GM10266 (cell line): Measurements from ENCODE around the gene MMP28.

Experiments
- DNase-seq: peaks from one replicate; pipeline ENCODE4 v3.0.0; 2012; ENCODE audit errors: extremely low spot score
- CTCF ChIP-seq: IDR thresholded peaks from 2 replicates; pipeline ENCODE4 v1.5.1; 2012; ENCODE audit warnings: mild to moderate bottlenecking, low read depth; ENCODE audit not compliant: control insufficient read depth, insufficient read depth; ENCODE audit errors: missing control alignments

The MMP28 gene

GRCh38 chr17:35821308-35821707, 25.9 kb upstream of the MMP28 start:
- TF ChIP-seq CTCF, result no peak
- no peak for DNase-seq

DNA sequence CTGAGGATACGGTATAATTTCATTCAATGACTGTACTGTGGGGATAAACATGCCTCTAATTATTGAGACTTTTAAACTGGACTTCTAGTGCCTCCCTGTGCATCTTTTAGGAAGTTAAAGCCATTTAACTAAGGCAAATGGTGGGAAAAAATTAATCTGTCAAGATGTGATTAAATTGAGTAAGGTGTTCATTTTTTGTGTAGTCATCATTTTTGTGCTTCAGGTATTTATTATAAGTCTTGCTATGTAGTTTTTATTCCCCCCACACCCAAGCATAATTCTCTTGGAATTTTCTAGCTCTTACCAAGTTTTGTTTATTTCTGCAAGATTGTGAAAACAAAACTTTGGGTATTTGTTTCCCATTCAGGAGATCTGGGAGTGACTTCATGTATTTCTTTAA, 24.0 kb upstream of the MMP28 start:
- no peak for DNase-seq
- TF ChIP-seq CTCF, result no peak

DNA sequence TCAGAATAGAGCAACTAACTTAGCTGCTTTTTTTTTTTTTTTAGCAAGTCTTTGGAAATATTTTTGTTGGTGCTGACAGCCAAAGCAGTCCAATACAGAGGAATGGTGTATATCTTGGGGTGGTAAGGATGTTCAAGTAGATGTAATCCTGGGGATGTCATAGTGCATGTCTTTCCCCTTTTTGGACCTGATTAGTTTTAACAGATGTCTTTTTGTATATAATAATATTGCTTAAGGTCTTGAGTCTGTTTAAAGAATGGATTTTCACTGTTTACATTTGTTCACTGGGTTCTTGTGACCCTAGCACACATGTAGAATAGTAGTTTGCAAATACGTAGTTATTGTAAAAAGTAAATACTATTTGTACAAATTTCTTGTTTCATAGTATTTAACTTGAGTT, 21.8 kb upstream of the MMP28 start:
- no peak for DNase-seq
- no peak for TF ChIP-seq CTCF

- no peak for TF ChIP-seq CTCF
- DNase-seq, result no peak
Observed at GRCh38 chr17:35816723-35817122, 21.3 kb upstream of the MMP28 start.

- no peak for DNase-seq
- TF ChIP-seq CTCF, result no peak
Observed at GRCh38 chr17:35812456-35812855, 17.0 kb upstream of the MMP28 start.

DNA sequence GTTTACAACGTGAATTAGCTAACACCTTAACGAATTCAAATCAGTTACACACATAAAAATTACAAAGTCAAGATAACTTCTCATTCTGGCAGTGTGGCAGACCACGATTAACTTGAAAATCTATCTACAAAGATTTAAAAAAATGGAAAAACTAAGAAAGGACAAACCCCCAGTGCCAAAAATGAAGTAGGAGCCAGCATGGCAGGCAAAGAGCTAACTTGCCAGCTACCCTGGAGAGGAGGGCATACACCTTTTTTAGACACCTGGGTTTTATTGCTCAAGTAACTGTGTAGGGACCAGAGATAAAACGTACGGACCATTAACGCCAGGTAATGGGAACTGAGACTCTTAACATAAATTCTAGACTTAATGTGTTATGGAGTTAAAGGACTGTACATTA, 16.3 kb upstream of the MMP28 start:
- DNase-seq, result no peak
- TF ChIP-seq CTCF, result no peak

DNA sequence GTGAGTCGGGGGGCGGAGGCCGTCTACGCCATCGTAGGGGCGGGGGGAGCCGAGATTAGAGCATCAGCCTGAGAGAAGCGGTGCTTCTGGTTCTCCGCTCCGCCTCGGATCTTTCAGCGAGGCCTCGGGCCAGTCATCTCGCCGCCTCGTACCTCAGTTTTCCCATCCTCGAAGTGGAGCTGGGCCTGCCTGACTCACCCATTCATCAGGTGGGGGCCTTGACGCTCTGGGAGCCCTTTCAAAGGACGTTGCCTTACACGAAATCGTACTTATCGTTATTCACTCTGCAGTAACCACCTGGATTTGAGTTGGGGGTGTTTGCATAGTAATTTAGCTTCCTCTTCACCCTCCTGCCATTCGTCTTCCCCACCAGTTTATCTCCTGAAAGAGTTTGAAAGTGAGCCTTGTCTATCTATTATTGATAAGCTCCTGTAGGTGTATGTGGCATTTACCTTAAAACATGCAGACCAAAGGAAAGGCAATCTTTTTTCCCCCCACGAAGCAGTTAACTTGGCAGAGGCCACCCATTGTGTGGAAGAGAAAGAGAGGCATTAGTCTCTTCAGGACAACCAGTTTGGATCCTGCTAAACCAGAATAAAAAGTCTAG, 14.5 kb upstream of the MMP28 start:
- no peak for TF ChIP-seq CTCF
- DNase-seq, result no peak
